Subcutaneous adipose tissue (tissue), 4 donors: ENCODE measurements around the gene CBLC. TPM values are rescaled to one million over a fixed set of nuclear protein-coding genes. Genes with fewer than 3 reads are reported as not detected.

Experiments
- small RNA-seq: library from RNA; depleted of rRNA; stranded (forward); fragments of <200 nt; gene quantifications from one replicate; pipeline ENCODE3, GENCODE V24; 2016
- total RNA-seq, 4 donors: library from RNA; depleted of rRNA; stranded (reverse); fragments of >200 nt; gene quantifications; one replicate each; pipeline ENCODE4 v1.1.0, GENCODE V29; 2016
- TF ChIP-seq, protein P1 (sequence below): fragments of 450-650 bp; IDR thresholded peaks from one replicate; pipeline ENCODE4 v1.5.1; 2016; ENCODE audit warnings: low read depth, mild to moderate bottlenecking, control low read depth, antibody characterized with exemption, moderate library complexity

CBLC gene
- total RNA-seq, 4 donors from 2014 or later = not detected

DNA sequence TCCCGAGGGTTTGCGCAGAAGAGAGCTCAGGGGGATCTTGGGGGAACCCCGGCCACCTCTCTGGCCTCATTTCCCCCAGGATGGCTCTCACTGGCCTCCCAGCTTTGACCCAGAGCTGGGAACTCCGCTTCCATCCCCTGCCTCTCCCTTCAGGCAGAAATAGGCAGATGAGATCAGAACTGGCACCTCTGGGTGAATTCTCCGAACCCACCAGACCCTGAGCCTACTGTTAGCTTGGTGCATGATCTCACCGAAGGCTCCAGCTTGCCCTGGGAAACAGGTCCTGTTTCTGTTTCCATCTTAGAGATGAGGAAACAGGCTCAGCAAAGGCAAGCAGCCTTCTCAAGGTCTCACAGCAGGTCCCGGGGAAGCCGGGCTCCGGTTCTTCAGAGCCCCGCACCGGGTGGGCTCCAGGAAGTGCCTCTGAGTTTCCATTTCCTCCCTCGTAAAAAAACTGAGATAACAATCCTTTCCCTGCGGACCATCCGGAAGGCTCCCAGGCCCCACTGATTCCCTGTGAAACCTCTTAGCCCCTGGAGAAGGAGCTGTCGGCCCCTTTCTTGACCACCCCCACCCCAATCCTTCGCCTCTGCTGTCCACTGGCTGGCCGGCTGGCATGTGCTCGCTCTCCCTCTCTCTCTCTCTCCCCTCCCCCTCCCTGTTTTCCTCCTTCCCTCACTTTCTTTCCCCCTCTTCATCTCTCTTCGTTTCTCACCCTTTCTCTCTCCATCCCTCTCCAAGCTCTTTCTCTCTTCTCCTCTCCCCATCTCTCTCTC, 70.5 kb downstream of the CBLC start:
- TF ChIP-seq, protein P1, sequence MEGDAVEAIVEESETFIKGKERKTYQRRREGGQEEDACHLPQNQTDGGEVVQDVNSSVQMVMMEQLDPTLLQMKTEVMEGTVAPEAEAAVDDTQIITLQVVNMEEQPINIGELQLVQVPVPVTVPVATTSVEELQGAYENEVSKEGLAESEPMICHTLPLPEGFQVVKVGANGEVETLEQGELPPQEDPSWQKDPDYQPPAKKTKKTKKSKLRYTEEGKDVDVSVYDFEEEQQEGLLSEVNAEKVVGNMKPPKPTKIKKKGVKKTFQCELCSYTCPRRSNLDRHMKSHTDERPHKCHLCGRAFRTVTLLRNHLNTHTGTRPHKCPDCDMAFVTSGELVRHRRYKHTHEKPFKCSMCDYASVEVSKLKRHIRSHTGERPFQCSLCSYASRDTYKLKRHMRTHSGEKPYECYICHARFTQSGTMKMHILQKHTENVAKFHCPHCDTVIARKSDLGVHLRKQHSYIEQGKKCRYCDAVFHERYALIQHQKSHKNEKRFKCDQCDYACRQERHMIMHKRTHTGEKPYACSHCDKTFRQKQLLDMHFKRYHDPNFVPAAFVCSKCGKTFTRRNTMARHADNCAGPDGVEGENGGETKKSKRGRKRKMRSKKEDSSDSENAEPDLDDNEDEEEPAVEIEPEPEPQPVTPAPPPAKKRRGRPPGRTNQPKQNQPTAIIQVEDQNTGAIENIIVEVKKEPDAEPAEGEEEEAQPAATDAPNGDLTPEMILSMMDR = no peak

DNA sequence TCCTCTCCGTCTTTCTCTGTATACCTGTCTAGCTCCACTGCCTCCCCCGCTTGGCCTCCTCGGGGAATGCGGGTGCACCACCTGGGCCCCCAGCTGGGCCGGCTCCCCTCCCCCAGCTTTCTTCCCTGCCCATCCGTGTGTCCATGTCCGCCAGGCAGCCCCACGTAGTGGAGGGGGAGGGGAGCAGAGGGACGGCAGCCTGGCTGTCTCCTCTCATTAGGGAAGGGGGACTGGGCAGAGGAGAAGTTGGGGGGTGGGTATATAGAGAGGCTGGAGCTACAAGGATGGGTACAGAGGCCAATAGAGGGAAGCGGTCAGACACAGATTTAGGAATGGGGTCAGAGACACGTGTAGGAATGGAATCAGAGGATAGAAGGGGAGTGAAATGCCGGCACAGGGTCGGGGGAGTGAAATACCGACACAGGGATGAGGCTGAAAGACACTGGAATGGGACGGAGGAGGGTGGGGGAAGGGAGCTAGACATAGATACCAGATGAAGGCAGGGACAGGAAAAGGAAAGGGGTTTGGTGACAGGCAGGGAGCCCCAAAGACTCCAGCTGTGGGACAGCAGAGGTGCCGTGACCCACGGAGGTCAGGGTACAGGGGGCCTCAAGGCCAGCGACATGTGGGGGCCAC, 71.2 kb downstream of the CBLC start:
- TF ChIP-seq, protein P1 = no peak

Small RNA genes within 50 kb of the gene (small RNA-seq; reads per million reads assigned to genes)
- not detected for gene RF00156

Other genes with a start within 250 kb of the CBLC start
- gene CEACAM20, start 248.2 kb upstream of the CBLC start, total RNA-seq = not detected
- gene IGSF23, start 164.3 kb upstream of the CBLC start, total RNA-seq = not detected
- 10 to 100 TPM in 2 of 4 donors, 1 to 10 TPM in 2; 9.5 to 15.0 (median 10.4) TPM for gene PVR, start 134.0 kb upstream of the CBLC start, total RNA-seq
- 1 to 10 TPM in 3 of 4 donors, under 1 TPM in 1; 0.49 to 1.5 (median 1.2) TPM for gene CEACAM19, start 106.4 kb upstream of the CBLC start, total RNA-seq
- not detected for gene CEACAM16, start 78.7 kb upstream of the CBLC start, total RNA-seq
- gene BCL3, start 29.2 kb upstream of the CBLC start, total RNA-seq = 10 to 100 TPM in 3 of 4 donors, 1 to 10 TPM in 1; 6.3 to 13.4 (median 12.9) TPM
- 10 to 100 TPM in 3 of 4 donors, 1 to 10 TPM in 1; 8.3 to 68.2 (median 19.2) TPM for gene BCAM, start 31.2 kb downstream of the CBLC start, total RNA-seq
- 10 to 100 TPM; 20.4 to 49.9 (median 24.1) TPM for gene NECTIN2, start 68.4 kb downstream of the CBLC start, total RNA-seq
- 10 to 100 TPM; 18.3 to 69.5 (median 34.6) TPM for gene TOMM40, start 113.4 kb downstream of the CBLC start, total RNA-seq
- gene APOE, start 127.9 kb downstream of the CBLC start, total RNA-seq = 1,000 to 10,000 TPM in 3 of 4 donors, 100 to 1,000 TPM in 1; 212 to 2,618 (median 1,765) TPM
- gene APOC1, start 136.7 kb downstream of the CBLC start, total RNA-seq = 100 to 1,000 TPM in 2 of 4 donors, 10 to 100 TPM in 2; 30.7 to 394 (median 88.3) TPM
- not detected for gene APOC4, start 164.3 kb downstream of the CBLC start, total RNA-seq
- gene APOC2, start 168.2 kb downstream of the CBLC start, total RNA-seq = 1 to 10 TPM in 1 of 4 donors, not detected in 3; 4.8 TPM
- gene CLPTM1, start 177.5 kb downstream of the CBLC start, total RNA-seq = 10 to 100 TPM; 45.8 to 86.1 (median 65.3) TPM
- gene RELB, start 223.6 kb downstream of the CBLC start, total RNA-seq = 1 to 10 TPM in 3 of 4 donors, under 1 TPM in 1; 0.49 to 9.4 (median 5.8) TPM